ENCODE data around the gene CCN6.

CCN6 gene

GRCh38 chr6:112041535-112041934 lies 12.4 kb upstream of the CCN6 start (continued):
- TF ChIP-seq ZNF26 (tag by site-specific recombination; IDR thresholded peaks at IDR 0.05) (no peak), ZNF274 (IDR thresholded peaks at IDR 0.05; ENCODE audit: low read length) (no peak), ZNF274 (tag by site-specific recombination; IDR thresholded peaks at IDR 0.05; ENCODE audit: borderline replicate concordance) (no peak), ZNF169 (tag by site-specific recombination; IDR thresholded peaks at IDR 0.05) (no peak), ZSCAN30 (tag by site-specific recombination; IDR thresholded peaks at IDR 0.05) (no peak)

DNA sequence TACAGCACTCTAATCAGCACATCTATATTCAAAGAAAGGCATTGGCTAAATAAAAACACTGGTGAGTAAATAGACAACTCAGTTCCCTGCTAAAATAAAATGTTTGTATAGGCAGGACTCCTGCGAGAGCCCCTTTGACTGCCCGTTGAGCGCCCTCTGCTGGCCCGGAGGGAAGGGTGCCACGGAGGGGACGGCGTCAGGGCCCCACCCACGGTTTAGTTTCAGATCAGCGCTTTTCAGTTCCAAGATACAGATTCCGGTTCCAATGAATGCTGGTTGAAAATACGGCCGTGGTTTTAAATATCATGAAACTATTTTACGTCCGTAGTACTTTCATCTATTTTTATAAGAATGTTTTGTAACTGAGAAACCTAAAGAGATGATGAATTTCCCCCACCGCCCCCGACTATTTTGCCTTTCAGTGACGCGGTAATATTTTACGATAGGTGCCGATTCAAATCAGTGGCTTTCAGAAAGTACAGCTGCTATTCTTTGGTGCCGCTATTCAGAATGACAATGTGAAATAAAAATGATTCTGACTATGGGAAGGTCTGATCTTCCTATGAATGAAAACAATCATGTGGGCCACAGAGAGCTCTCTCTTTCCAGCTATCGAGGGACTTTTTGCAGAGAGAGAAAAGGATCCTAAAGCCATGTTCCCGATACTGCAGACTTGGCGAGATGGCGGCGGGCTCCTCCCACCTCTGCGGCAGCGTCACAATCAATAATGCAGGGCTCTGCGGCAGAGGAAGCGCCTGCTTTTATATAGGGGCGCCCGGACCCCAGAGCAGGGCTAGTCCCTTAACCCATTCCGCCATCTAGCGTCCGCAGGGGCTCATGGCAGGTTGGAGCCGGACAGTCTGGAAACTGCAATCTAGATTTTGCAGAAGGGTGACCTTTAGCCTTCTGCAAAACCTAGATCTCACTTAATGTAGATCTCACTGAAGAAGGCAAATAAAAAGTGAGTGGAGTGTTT lies 10.6 kb upstream of the CCN6 start:
- peak overlapping the region; percentile 66 for H3K4me3 ChIP-seq (ENCODE audit: low read depth, low read length)
- peak overlapping the region; percentile 27; the same call in 1 of the 2 replicates for H3K27ac ChIP-seq (ENCODE audit: extremely low read depth, low read depth, low read length)
- POLR2A ChIA-PET: interaction anchor here (0.7 to 1.5 kb wide), 8 partner anchors 44 to 784 kb away, joined by 3 to 7 read pairs (median 4); partner anchors contain the start of genes FAM229B, TRAF3IP2 and TUBE1
- no peaks in the 10 kb centered on the region for H3K36me3 ChIP-seq (ENCODE audit: control insufficient read depth in 2 of 2, insufficient read depth in 1 of 2, low read length in 2 of 2)
- H3K9me3 ChIP-seq (ENCODE audit: control insufficient read depth, insufficient read depth, low read depth, low read length): no peaks in the 10 kb centered on the region
- no peaks in the 10 kb centered on the region for H3K4me1 ChIP-seq (ENCODE audit: control insufficient read depth, insufficient read depth, low read length)
- CTCF ChIA-PET: interaction anchor here (0.5 to 7.4 kb wide), 83 partner anchors 8 to 1716 kb away, joined by 3 to 139 read pairs (median 4); partner anchors contain the start of genes FAM229B and TUBE1
- TF ChIP-seq, protein P1, sequence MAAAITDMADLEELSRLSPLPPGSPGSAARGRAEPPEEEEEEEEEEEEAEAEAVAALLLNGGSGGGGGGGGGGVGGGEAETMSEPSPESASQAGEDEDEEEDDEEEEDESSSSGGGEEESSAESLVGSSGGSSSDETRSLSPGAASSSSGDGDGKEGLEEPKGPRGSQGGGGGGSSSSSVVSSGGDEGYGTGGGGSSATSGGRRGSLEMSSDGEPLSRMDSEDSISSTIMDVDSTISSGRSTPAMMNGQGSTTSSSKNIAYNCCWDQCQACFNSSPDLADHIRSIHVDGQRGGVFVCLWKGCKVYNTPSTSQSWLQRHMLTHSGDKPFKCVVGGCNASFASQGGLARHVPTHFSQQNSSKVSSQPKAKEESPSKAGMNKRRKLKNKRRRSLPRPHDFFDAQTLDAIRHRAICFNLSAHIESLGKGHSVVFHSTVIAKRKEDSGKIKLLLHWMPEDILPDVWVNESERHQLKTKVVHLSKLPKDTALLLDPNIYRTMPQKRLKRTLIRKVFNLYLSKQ (tag by site-specific recombination; IDR thresholded peaks at IDR 0.05; ENCODE audit: borderline replicate concordance): no peak
- no peak for TF ChIP-seq ZNF785 (tag by site-specific recombination; IDR thresholded peaks at IDR 0.05)
- TF ChIP-seq ZNF335 (tag by site-specific recombination; conservative IDR thresholded peaks at IDR 0.05): peak; percentile 80
- TF ChIP-seq ZNF366 (tag by site-specific recombination; conservative IDR thresholded peaks at IDR 0.05): peak; percentile 49; the same call in 1 of the 2 replicates
- TF ChIP-seq, protein P2, sequence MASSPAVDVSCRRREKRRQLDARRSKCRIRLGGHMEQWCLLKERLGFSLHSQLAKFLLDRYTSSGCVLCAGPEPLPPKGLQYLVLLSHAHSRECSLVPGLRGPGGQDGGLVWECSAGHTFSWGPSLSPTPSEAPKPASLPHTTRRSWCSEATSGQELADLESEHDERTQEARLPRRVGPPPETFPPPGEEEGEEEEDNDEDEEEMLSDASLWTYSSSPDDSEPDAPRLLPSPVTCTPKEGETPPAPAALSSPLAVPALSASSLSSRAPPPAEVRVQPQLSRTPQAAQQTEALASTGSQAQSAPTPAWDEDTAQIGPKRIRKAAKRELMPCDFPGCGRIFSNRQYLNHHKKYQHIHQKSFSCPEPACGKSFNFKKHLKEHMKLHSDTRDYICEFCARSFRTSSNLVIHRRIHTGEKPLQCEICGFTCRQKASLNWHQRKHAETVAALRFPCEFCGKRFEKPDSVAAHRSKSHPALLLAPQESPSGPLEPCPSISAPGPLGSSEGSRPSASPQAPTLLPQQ (tag by site-specific recombination; IDR thresholded peaks at IDR 0.05): peak; percentile 83
- TF ChIP-seq ZNF560 (tag by site-specific recombination; IDR thresholded peaks at IDR 0.05; ENCODE audit: borderline replicate concordance): no peak
- no peak for TF ChIP-seq ZNF169 (tag by site-specific recombination; IDR thresholded peaks at IDR 0.05)
- TF ChIP-seq ZNF610 (tag by site-specific recombination; IDR thresholded peaks at IDR 0.05; ENCODE audit: borderline replicate concordance): peak; percentile 30; the same call in 1 of the 2 replicates
- no peak for TF ChIP-seq ZNF747 (tag by site-specific recombination; IDR thresholded peaks at IDR 0.05)
- no peak for TF ChIP-seq ZNF362 (tag by site-specific recombination; IDR thresholded peaks at IDR 0.05)
- peak; percentile 78 for TF ChIP-seq ZFP69B (tag by site-specific recombination; IDR thresholded peaks at IDR 0.05)
- TF ChIP-seq YY1 (tag by site-specific recombination; IDR thresholded peaks at IDR 0.05): peak; percentile 39
- no peak for TF ChIP-seq ZNF16 (tag by site-specific recombination; IDR thresholded peaks at IDR 0.05; ENCODE audit: low read depth)
- TF ChIP-seq KLF8 (tag by site-specific recombination; IDR thresholded peaks at IDR 0.05): peak; percentile 27
- no peak for TF ChIP-seq HOXC10 (CRISPR knock-in tag; IDR thresholded peaks at IDR 0.05)
- 0 out of 2 replicates have a peak, but pooled peaks have one; percentile 28 for TF ChIP-seq YY2 (tag by site-specific recombination; IDR thresholded peaks at IDR 0.05)
- TF ChIP-seq, protein P3, sequence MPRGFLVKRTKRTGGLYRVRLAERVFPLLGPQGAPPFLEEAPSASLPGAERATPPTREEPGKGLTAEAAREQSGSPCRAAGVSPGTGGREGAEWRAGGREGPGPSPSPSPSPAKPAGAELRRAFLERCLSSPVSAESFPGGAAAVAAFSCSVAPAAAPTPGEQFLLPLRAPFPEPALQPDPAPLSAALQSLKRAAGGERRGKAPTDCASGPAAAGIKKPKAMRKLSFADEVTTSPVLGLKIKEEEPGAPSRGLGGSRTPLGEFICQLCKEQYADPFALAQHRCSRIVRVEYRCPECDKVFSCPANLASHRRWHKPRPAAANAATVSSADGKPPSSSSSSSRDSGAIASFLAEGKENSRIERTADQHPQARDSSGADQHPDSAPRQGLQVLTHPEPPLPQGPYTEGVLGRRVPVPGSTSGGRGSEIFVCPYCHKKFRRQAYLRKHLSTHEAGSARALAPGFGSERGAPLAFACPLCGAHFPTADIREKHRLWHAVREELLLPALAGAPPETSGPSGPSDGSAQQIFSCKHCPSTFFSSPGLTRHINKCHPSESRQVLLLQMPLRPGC (tag by site-specific recombination; IDR thresholded peaks at IDR 0.05): no peak
- TF ChIP-seq, protein P4, sequence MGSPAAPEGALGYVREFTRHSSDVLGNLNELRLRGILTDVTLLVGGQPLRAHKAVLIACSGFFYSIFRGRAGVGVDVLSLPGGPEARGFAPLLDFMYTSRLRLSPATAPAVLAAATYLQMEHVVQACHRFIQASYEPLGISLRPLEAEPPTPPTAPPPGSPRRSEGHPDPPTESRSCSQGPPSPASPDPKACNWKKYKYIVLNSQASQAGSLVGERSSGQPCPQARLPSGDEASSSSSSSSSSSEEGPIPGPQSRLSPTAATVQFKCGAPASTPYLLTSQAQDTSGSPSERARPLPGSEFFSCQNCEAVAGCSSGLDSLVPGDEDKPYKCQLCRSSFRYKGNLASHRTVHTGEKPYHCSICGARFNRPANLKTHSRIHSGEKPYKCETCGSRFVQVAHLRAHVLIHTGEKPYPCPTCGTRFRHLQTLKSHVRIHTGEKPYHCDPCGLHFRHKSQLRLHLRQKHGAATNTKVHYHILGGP (tag by site-specific recombination; IDR thresholded peaks at IDR 0.05): no peak
- no peak for TF ChIP-seq ZNF398 (tag by site-specific recombination; IDR thresholded peaks at IDR 0.05)
- 0 out of 2 replicates have a peak, but pooled peaks have one; percentile 7 for TF ChIP-seq ZNF10 (tag by site-specific recombination; IDR thresholded peaks at IDR 0.05)

Measured in HEK293 (cell line).